Thyroid gland (tissue), 4 donors: ENCODE data around the gene RAB6B.

Experiments used
- POLR2A ChIP-seq, 2 donors: fragments of 450-650 bp; IDR thresholded peaks; one replicate each; pipeline ENCODE4 v1.6.1; 2017; ENCODE audit warnings: antibody characterized with exemption in 2 of 2, mild to moderate bottlenecking in 2 of 2, moderate library complexity in 1 of 2
- TF ChIP-seq, protein P1 (sequence below), 6 experiments: fragments of 200-600 bp in 3 of 6; fragments of 450-650 bp in 3 of 6; sonication (generic) in 3 of 6; IDR thresholded peaks; one replicate each; pipeline ENCODE4 v1.5.1; 2016 to 2019; ENCODE audit warnings: antibody characterized with exemption in 6 of 6, mild to moderate bottlenecking in 2 of 6, inconsistent platforms in 1 of 6, moderate library complexity in 1 of 6

DNA sequence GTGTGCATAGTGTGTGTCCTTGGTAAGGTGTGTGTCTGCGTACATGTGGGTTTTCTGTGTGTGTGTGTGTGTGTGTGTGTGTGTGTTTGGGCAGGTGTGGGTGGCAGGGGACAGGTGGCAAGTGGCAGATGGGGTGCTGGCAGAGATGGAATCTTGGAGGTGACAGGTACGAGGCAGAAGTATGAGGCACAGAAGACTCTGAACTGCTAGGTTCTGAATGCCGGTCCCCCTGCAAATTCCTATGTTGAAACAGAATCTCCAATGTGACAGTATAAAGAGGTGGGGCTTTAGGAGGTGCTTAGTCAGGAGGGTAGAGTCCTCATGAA, 60.3 kb downstream of the RAB6B start:
- no peak for TF ChIP-seq POLR2A (IDR thresholded peaks at IDR 0.05)
- TF ChIP-seq, protein P1, sequence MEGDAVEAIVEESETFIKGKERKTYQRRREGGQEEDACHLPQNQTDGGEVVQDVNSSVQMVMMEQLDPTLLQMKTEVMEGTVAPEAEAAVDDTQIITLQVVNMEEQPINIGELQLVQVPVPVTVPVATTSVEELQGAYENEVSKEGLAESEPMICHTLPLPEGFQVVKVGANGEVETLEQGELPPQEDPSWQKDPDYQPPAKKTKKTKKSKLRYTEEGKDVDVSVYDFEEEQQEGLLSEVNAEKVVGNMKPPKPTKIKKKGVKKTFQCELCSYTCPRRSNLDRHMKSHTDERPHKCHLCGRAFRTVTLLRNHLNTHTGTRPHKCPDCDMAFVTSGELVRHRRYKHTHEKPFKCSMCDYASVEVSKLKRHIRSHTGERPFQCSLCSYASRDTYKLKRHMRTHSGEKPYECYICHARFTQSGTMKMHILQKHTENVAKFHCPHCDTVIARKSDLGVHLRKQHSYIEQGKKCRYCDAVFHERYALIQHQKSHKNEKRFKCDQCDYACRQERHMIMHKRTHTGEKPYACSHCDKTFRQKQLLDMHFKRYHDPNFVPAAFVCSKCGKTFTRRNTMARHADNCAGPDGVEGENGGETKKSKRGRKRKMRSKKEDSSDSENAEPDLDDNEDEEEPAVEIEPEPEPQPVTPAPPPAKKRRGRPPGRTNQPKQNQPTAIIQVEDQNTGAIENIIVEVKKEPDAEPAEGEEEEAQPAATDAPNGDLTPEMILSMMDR (IDR thresholded peaks at IDR 0.05): no peak
